ENCODE measurements around the gene SCRN1.
"Not testable (repeated sequence)": the region's sequence is repeated elsewhere in the genome, so short reads cannot be mapped to it uniquely, and the experiment has no call there.

The SCRN1 gene

GRCh38 chr7:29922921-29923700 lies 66.5 kb downstream of the SCRN1 start:
- DNase-seq: no peak

- DNase-seq: peak; percentile 53
Observed at GRCh38 chr7:29921404-29922010, 68.1 kb downstream of the SCRN1 start.

GRCh38 chr7:29920491-29920890 lies 69.1 kb downstream of the SCRN1 start:
- no peak for DNase-seq

- DNase-seq: no peak
Observed at GRCh38 chr7:29919790-29920189, 69.8 kb downstream of the SCRN1 start.

GRCh38 chr7:29918850-29919249 lies 70.8 kb downstream of the SCRN1 start:
- DNase-seq: no peak

GRCh38 chr7:29917641-29918040 lies 72.0 kb downstream of the SCRN1 start:
- DNase-seq: no peak

GRCh38 chr7:29915481-29916215 lies 74.0 kb downstream of the SCRN1 start:
- no peak for DNase-seq

- DNase-seq: no peak
Observed at GRCh38 chr7:29914180-29914579, 75.4 kb downstream of the SCRN1 start.

- DNase-seq: no peak
Observed at GRCh38 chr7:29906200-29907022, 83.2 kb downstream of the SCRN1 start.

GRCh38 chr7:29900745-29901144 lies 88.9 kb downstream of the SCRN1 start:
- no peak for DNase-seq

- no peak for DNase-seq
Observed at GRCh38 chr7:29898301-29898700, 91.3 kb downstream of the SCRN1 start.

- DNase-seq: no peak
Observed at GRCh38 chr7:29896685-29897411, 92.8 kb downstream of the SCRN1 start.

- DNase-seq: no peak
Observed at GRCh38 chr7:29895559-29895958, 94.0 kb downstream of the SCRN1 start.

- DNase-seq: no peak
Observed at GRCh38 chr7:29894256-29894655, 95.3 kb downstream of the SCRN1 start.

- no peak for DNase-seq
Observed at GRCh38 chr7:29893351-29893965, 96.1 kb downstream of the SCRN1 start.

- no peak for DNase-seq
Observed at GRCh38 chr7:29892231-29892630, 97.4 kb downstream of the SCRN1 start.

GRCh38 chr7:29891766-29892165 lies 97.8 kb downstream of the SCRN1 start:
- no peak for DNase-seq

- not testable (repeated sequence) for DNase-seq
Observed at GRCh38 chr7:29890786-29891185, 98.8 kb downstream of the SCRN1 start.

- DNase-seq: no peak
Observed at GRCh38 chr7:29890251-29890650, 99.3 kb downstream of the SCRN1 start.

- DNase-seq: no peak
Observed at GRCh38 chr7:29889288-29889687, 100.3 kb downstream of the SCRN1 start.

GRCh38 chr7:29888006-29888405 lies 101.6 kb downstream of the SCRN1 start:
- no peak for DNase-seq

GRCh38 chr7:29886827-29887226 lies 102.8 kb downstream of the SCRN1 start:
- DNase-seq: no peak
